H1 (cell line): ENCODE results near the gene SH3BP5. TPM values are rescaled to one million over a fixed set of nuclear protein-coding genes. Genes with fewer than 3 reads are reported as not detected.

Experiments
- CEBPB ChIP-seq: IDR thresholded peaks from 2 replicates; pipeline ENCODE4 v1.6.1; 2012; ENCODE audit warnings: low read depth, low read length
- EGR1 ChIP-seq: IDR thresholded peaks from 2 replicates; pipeline ENCODE4 v1.6.1; 2011; ENCODE audit warnings: low read depth, low read length, borderline replicate concordance
- FOSL1 ChIP-seq: IDR thresholded peaks from 2 replicates; pipeline ENCODE4 v1.6.1; 2011; ENCODE audit warnings: mild to moderate bottlenecking, low read depth, low read length, moderate library complexity; ENCODE audit not compliant: insufficient read depth
- HDAC6 ChIP-seq: IDR thresholded peaks from one replicate; pipeline ENCODE4 v1.7.1; 2012; ENCODE audit warnings: low read depth, mild to moderate bottlenecking, inconsistent platforms, low read length, moderate library complexity
- KDM4A ChIP-seq: IDR thresholded peaks from one replicate; pipeline ENCODE4 v1.7.1; 2012; ENCODE audit warnings: low read depth, mild to moderate bottlenecking, moderate library complexity, low read length, inconsistent platforms; ENCODE audit not compliant: severe bottlenecking
- POLR2A ChIP-seq, 2 experiments: IDR thresholded peaks; 1 replicate in 1 of 2; 2 replicates in 1 of 2; pipeline ENCODE4 v1.6.1; 2011; ENCODE audit warnings: low read depth in 2 of 2, low read length in 2 of 2, mild to moderate bottlenecking in 2 of 2; ENCODE audit errors: control extremely low read depth in 1 of 2
- polyA plus RNA-seq, 7 experiments: library from polyadenylated mRNA; depleted of rRNA in 3 of 7; stranded (reverse) in 5 of 7; unstranded in 2 of 7; fragments of >200 nt in 5 of 7; fragments of 200-250 nt in 2 of 7; gene quantifications; 1 replicate in 5 of 7; 2 replicates in 1 of 7; 4 replicates in 1 of 7; pipeline versions ENCODE4 v1.2.1 to v1.2.3, GENCODE V29; 2011 to 2013; ENCODE audit warnings: missing spikeins in 2 of 7, mixed read lengths in 2 of 7
- total RNA-seq: library from RNA; stranded (reverse); fragmentation: NEBNext Ultra II Directional; extraction: Animal tissue kit (Norgen Biotek cat#: 25700); gene quantifications from 2 replicates; pipeline ENCODE4 v1.2.1, GENCODE V29; 2021
- TF ChIP-seq, protein P1 (sequence below), 3 experiments: IDR thresholded peaks; 1 replicate in 2 of 3; 2 replicates in 1 of 3; pipeline versions ENCODE4 v1.5.1 to v1.6.1; 2011; ENCODE audit warnings: low read length in 3 of 3, mild to moderate bottlenecking in 3 of 3, inconsistent platforms in 2 of 3, low read depth in 1 of 3, moderate library complexity in 1 of 3; ENCODE audit not compliant: insufficient read depth in 1 of 3; ENCODE audit errors: control extremely low read depth in 1 of 3
- TF ChIP-seq, protein P2 (sequence below): IDR thresholded peaks from 2 replicates; pipeline ENCODE4 v1.6.1; 2011; ENCODE audit warnings: low read depth, mild to moderate bottlenecking, low read length; ENCODE audit not compliant: insufficient read depth

Gene SH3BP5
- total and polyA plus RNA-seq, 2 of the 8 experiments (the other 6 are each of a cell fraction or from before 2014, with no cell fraction given): 7.1 to 9.7 TPM

DNA sequence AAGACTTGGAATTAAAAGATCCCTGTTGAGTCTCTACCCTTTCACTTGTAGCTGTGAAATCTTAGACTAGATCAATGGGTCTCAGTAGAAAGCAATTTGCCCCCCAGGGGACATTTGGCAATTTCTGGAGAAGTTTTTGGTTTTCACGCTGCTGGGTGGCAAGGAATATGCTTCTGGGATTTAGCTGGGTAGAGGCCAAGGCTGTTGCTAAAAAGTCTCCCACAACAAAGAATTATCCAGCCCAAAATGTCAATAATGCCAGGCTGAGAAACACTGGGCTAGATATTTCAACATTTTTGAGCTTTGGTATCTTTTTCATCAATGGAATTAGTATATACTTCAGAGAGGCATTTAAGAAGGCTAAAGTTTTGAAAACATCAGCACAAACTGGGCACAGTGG lies 117.6 kb downstream of the SH3BP5 start (continued):
- TF ChIP-seq, protein P1, sequence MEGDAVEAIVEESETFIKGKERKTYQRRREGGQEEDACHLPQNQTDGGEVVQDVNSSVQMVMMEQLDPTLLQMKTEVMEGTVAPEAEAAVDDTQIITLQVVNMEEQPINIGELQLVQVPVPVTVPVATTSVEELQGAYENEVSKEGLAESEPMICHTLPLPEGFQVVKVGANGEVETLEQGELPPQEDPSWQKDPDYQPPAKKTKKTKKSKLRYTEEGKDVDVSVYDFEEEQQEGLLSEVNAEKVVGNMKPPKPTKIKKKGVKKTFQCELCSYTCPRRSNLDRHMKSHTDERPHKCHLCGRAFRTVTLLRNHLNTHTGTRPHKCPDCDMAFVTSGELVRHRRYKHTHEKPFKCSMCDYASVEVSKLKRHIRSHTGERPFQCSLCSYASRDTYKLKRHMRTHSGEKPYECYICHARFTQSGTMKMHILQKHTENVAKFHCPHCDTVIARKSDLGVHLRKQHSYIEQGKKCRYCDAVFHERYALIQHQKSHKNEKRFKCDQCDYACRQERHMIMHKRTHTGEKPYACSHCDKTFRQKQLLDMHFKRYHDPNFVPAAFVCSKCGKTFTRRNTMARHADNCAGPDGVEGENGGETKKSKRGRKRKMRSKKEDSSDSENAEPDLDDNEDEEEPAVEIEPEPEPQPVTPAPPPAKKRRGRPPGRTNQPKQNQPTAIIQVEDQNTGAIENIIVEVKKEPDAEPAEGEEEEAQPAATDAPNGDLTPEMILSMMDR (IDR thresholded peaks at IDR 0.05; ENCODE audit: control extremely low read depth in 1 of 3, insufficient read depth in 1 of 3, low read depth in 1 of 3, low read length in 3 of 3): no peak
- TF ChIP-seq KDM4A (no peak), CEBPB (no peak), FOSL1 (no peak), EGR1 (no peak), HDAC6 (no peak), POLR2A (IDR thresholded peaks at IDR 0.05; ENCODE audit: control extremely low read depth in 1 of 2, low read depth in 2 of 2, low read length in 2 of 2) (no peak)
- TF ChIP-seq, protein P2, sequence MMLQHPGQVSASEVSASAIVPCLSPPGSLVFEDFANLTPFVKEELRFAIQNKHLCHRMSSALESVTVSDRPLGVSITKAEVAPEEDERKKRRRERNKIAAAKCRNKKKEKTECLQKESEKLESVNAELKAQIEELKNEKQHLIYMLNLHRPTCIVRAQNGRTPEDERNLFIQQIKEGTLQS: no peak
